Endodermal cell (in vitro differentiated cells): ENCODE data around the gene SGO2. TPM values are rescaled to one million over a fixed set of nuclear protein-coding genes. Genes with fewer than 3 reads are reported as not detected.
A peak's percentile ranks its signal among the peaks of the same experiment; 100 is the strongest.

Source experiments
- DNase-seq: peaks from one replicate; pipeline ENCODE4 v3.0.0-alpha.2; 2017
- H3K27ac ChIP-seq: 2 replicates; pipeline ENCODE4 v1.5.1; 2013; ENCODE audit warnings: mild to moderate bottlenecking, low read depth, low read length, moderate library complexity
- H3K27me3 ChIP-seq: 2 replicates; pipeline ENCODE4 v1.6.1; 2013; ENCODE audit warnings: mild to moderate bottlenecking, low read length, moderate library complexity; ENCODE audit not compliant: insufficient read depth, control insufficient read depth, poor library complexity, severe bottlenecking
- H3K36me3 ChIP-seq: 2 replicates; pipeline ENCODE4 v1.7.0; 2013; ENCODE audit warnings: mild to moderate bottlenecking, low read length, moderate library complexity; ENCODE audit not compliant: control insufficient read depth, insufficient read depth
- H3K4me1 ChIP-seq: one replicate; pipeline ENCODE4 v1.7.0; 2013; ENCODE audit warnings: low read length; ENCODE audit not compliant: control insufficient read depth, insufficient read depth
- H3K4me3 ChIP-seq: 2 replicates; pipeline ENCODE4 v1.5.1; 2013; ENCODE audit warnings: mild to moderate bottlenecking, low read length, moderate library complexity
- H3K9ac ChIP-seq: 2 replicates; pipeline ENCODE4 v1.6.1; 2013; ENCODE audit warnings: mild to moderate bottlenecking, low read length, moderate library complexity; ENCODE audit not compliant: poor library complexity, severe bottlenecking; ENCODE audit errors: extremely low read depth
- H3K9me3 ChIP-seq: 2 replicates; pipeline ENCODE4 v1.6.1; 2013; ENCODE audit warnings: mild to moderate bottlenecking, low read length, moderate library complexity; ENCODE audit not compliant: control insufficient read depth
- H3K27ac Mint-ChIP-seq: 2 replicates; pipeline ENCODE4 v1.8.0; 2020; ENCODE audit warnings: mixed read lengths
- H3K27me3 Mint-ChIP-seq: 2 replicates; pipeline ENCODE4 v1.8.0; 2021; ENCODE audit warnings: mild to moderate bottlenecking, mixed read lengths; ENCODE audit not compliant: insufficient read depth
- H3K36me3 Mint-ChIP-seq: 2 replicates; pipeline ENCODE4 v1.8.0; 2020; ENCODE audit warnings: low read depth, mixed read lengths
- H3K4me1 Mint-ChIP-seq: 2 replicates; pipeline ENCODE4 v1.8.0; 2020; ENCODE audit warnings: mixed read lengths
- H3K4me3 Mint-ChIP-seq: 2 replicates; pipeline ENCODE4 v1.8.0; 2020; ENCODE audit warnings: mild to moderate bottlenecking, moderate library complexity, mixed read lengths
- H3K9me3 Mint-ChIP-seq: 2 replicates; pipeline ENCODE4 v1.8.0; 2020; ENCODE audit warnings: mild to moderate bottlenecking, mixed read lengths
- CTCF ChIP-seq: fragments of 200-600 bp; sonication (generic); conservative IDR thresholded peaks from 2 replicates; pipeline ENCODE4 v1.5.0; 2021; ENCODE audit warnings: antibody characterized with exemption, mild to moderate bottlenecking
- WGBS, 2 experiments: methylation state at CpG; one replicate each; pipeline versions ENCODE4 v1.1.5 to v1.1.7; 2013; ENCODE audit warnings: missing lambda C conversion rate in 2 of 2, mixed read lengths in 1 of 2; ENCODE audit not compliant: insufficient coverage in 1 of 2, insufficient read length in 1 of 2; 5-methylcytosine and 5-hydroxymethylcytosine counted together
- total RNA-seq, 2 donors: library from RNA; stranded (reverse); fragmentation: NEBNext Ultra II Directional in 1 of 2; extraction: Animal tissue kit (Norgen Biotek cat#: 25700) in 1 of 2; gene quantifications; 2 replicates in 1 of 2; 3 replicates in 1 of 2; pipeline ENCODE4 v1.2.1, GENCODE V29; 2021

The SGO2 gene
- total RNA-seq, 2 donors from 2014 or later: 20.0 to 37.8 TPM

- TF ChIP-seq CTCF: no peak
- WGBS, 2 experiments: 94 to 96% methylated on average over 21 of the region's 21 CpGs
- Mint-ChIP-seq H3K4me3 (no peak overlapping the region), H3K9me3 (no peaks in the 10 kb centered on the region), H3K36me3 (peaks cover 64% of the 10 kb centered on the region), H3K27ac (no peak overlapping the region), H3K27me3 (no peaks in the 10 kb centered on the region), H3K4me1 (peaks cover 6% of the 10 kb centered on the region)
- Histone ChIP-seq H3K4me1 (peaks cover 3% of the 10 kb centered on the region), H3K4me3 (no peak overlapping the region), H3K27me3 (no peaks in the 10 kb centered on the region), H3K36me3 (peaks cover 68% of the 10 kb centered on the region), H3K9ac (no peak overlapping the region), H3K9me3 (no peaks in the 10 kb centered on the region), H3K27ac (no peak overlapping the region)
- DNase-seq: no peak
Observed at GRCh38 chr2:200477667-200478131, 48.3 kb upstream of the SGO2 start.

GRCh38 chr2:200479692-200480265, 46.2 kb upstream of the SGO2 start:
- no peaks in the 10 kb centered on the region for H3K27me3 Mint-ChIP-seq
- no peak overlapping the region for H3K4me3 Mint-ChIP-seq
- H3K27ac Mint-ChIP-seq: no peak overlapping the region
- H3K4me1 ChIP-seq: peaks cover 7% of the 10 kb centered on the region
- H3K9me3 Mint-ChIP-seq: no peaks in the 10 kb centered on the region
- H3K27ac ChIP-seq: no peak overlapping the region
- no peak overlapping the region for H3K4me3 ChIP-seq
- peaks cover 48% of the 10 kb centered on the region for H3K36me3 Mint-ChIP-seq
- peaks cover 51% of the 10 kb centered on the region for H3K36me3 ChIP-seq
- H3K4me1 Mint-ChIP-seq: peaks cover 9% of the 10 kb centered on the region
- WGBS, 2 experiments: 80 to 82% methylated on average over 7 to 8 of the region's 8 CpGs
- no peak overlapping the region for H3K9ac ChIP-seq
- no peak for TF ChIP-seq CTCF
- no peaks in the 10 kb centered on the region for H3K27me3 ChIP-seq
- no peak for DNase-seq
- no peaks in the 10 kb centered on the region for H3K9me3 ChIP-seq

- no peaks in the 10 kb centered on the region for H3K9me3 ChIP-seq
- no peaks in the 10 kb centered on the region for H3K27me3 ChIP-seq
- DNase-seq: no peak
- no peaks in the 10 kb centered on the region for H3K27me3 Mint-ChIP-seq
- H3K4me1 Mint-ChIP-seq: peaks cover 9% of the 10 kb centered on the region
- H3K27ac Mint-ChIP-seq: no peak overlapping the region
- H3K9me3 Mint-ChIP-seq: no peaks in the 10 kb centered on the region
- H3K9ac ChIP-seq: no peak overlapping the region
- no peak for TF ChIP-seq CTCF
- peaks cover 28% of the 10 kb centered on the region for H3K36me3 ChIP-seq
- no peak overlapping the region for H3K4me3 ChIP-seq
- no peak overlapping the region for H3K4me3 Mint-ChIP-seq
- H3K36me3 Mint-ChIP-seq: peaks cover 30% of the 10 kb centered on the region
- peak overlapping the region; percentile 26 for H3K27ac ChIP-seq
- peaks cover 7% of the 10 kb centered on the region for H3K4me1 ChIP-seq
Observed at GRCh38 chr2:200482194-200482593, 43.8 kb upstream of the SGO2 start.
